Epithelial cell of prostate (primary cell): ENCODE results near the gene SEPHS2.
A peak's percentile ranks its signal among the peaks of the same experiment; 100 is the strongest.
"Not testable (repeated sequence)": the region's sequence is repeated elsewhere in the genome, so short reads cannot be mapped to it uniquely, and the experiment has no call there.

Experiments
- DNase-seq: peaks from one replicate; pipeline ENCODE4 v3.0.0-alpha.2; 2011; ENCODE audit warnings: low read depth, low spot score
- H3K27ac ChIP-seq: fragments of 450-650 bp; 2 replicates; pipeline ENCODE4 v1.5.1; 2017; ENCODE audit warnings: mild to moderate bottlenecking

SEPHS2 gene

GRCh38 chr16:30470632-30470995 is 24.9 kb upstream of the SEPHS2 start:
- no peak for DNase-seq
- no peak overlapping the region for H3K27ac ChIP-seq

- DNase-seq, result no peak
Observed at GRCh38 chr16:30470170-30470512, 24.5 kb upstream of the SEPHS2 start.

GRCh38 chr16:30464078-30464477 is 18.4 kb upstream of the SEPHS2 start:
- no peak for DNase-seq
- no peak overlapping the region for H3K27ac ChIP-seq

More at GRCh38 chr16:30470170-30470512, 24.5 kb upstream of the SEPHS2 start:
- H3K27ac ChIP-seq, result peak overlapping the region; percentile 84

- H3K27ac ChIP-seq, result not testable (repeated sequence)
Observed at GRCh38 chr16:30461426-30461825, 15.8 kb upstream of the SEPHS2 start.

GRCh38 chr16:30459456-30459855 is 13.8 kb upstream of the SEPHS2 start:
- DNase-seq, result no peak
- H3K27ac ChIP-seq, result no peak overlapping the region

More at GRCh38 chr16:30461426-30461825, 15.8 kb upstream of the SEPHS2 start:
- not testable (repeated sequence) for DNase-seq

- H3K27ac ChIP-seq, result no peak overlapping the region
- DNase-seq, result no peak
Observed at GRCh38 chr16:30458561-30459394, 13.1 kb upstream of the SEPHS2 start.

GRCh38 chr16:30457743-30458560 is 12.3 kb upstream of the SEPHS2 start:
- H3K27ac ChIP-seq, result no peak overlapping the region
- DNase-seq, result no peak

- no peak for DNase-seq
- H3K27ac ChIP-seq, result no peak overlapping the region
Observed at GRCh38 chr16:30457256-30457655, 11.6 kb upstream of the SEPHS2 start.

- H3K27ac ChIP-seq, result no peak overlapping the region
- DNase-seq, result no peak
Observed at GRCh38 chr16:30456302-30456701, 10.6 kb upstream of the SEPHS2 start.

- DNase-seq, H3K27ac ChIP-seq: not testable (repeated sequence)
Observed at GRCh38 chr16:30452709-30453580, 7.3 kb upstream of the SEPHS2 start.

GRCh38 chr16:30449116-30449435 is 3.4 kb upstream of the SEPHS2 start:
- DNase-seq, result no peak
- no peak overlapping the region for H3K27ac ChIP-seq

- no peak overlapping the region for H3K27ac ChIP-seq
- DNase-seq, result no peak
Observed at GRCh38 chr16:30447512-30448226, 2.0 kb upstream of the SEPHS2 start.

- no peak for DNase-seq
- H3K27ac ChIP-seq, result peak overlapping the region; percentile 84
Observed at GRCh38 chr16:30446203-30446595, 525 bp upstream of the SEPHS2 start.

GRCh38 chr16:30445149-30445407 is 596 bp downstream of the SEPHS2 start:
- DNase-seq, result no peak

GRCh38 chr16:30444231-30445148 is 1.2 kb downstream of the SEPHS2 start:
- H3K27ac ChIP-seq, result peak overlapping the region; percentile 84
- no peak for DNase-seq

More at GRCh38 chr16:30445149-30445407, 596 bp downstream of the SEPHS2 start:
- H3K27ac ChIP-seq, result peak overlapping the region; percentile 84

- H3K27ac ChIP-seq, result no peak overlapping the region
- DNase-seq, result no peak
Observed at GRCh38 chr16:30443631-30444030, 2.0 kb downstream of the SEPHS2 start.

GRCh38 chr16:30439720-30440348 is 5.8 kb downstream of the SEPHS2 start:
- H3K27ac ChIP-seq, result no peak overlapping the region
- DNase-seq, result no peak

- no peak overlapping the region for H3K27ac ChIP-seq
- DNase-seq, result no peak
Observed at GRCh38 chr16:30438835-30439234, 6.8 kb downstream of the SEPHS2 start.
